NCI-H82 treated with DMSO at 0.1 percent for 48 hours (cell line): ENCODE results near the gene PPP1R7.
A peak's percentile ranks its signal among the peaks of the same experiment; 100 is the strongest.

Source experiments
- DNase-seq: peaks from one replicate; lab custom pipeline; 2025; ENCODE audit not compliant: unreplicated experiment; lab: John Stamatoyannopoulos, UW

Gene PPP1R7

GRCh38 chr2:241139531-241140444 is 10.5 kb upstream of the PPP1R7 start:
- DNase-seq: no peak

GRCh38 chr2:241140445-241140840 is 9.8 kb upstream of the PPP1R7 start:
- no peak for DNase-seq

- no peak for DNase-seq
These were observed 9.0 kb upstream of the PPP1R7 start for GRCh38 chr2:241141214-241141770.

GRCh38 chr2:241142063-241142462 is 8.2 kb upstream of the PPP1R7 start:
- DNase-seq: no peak

GRCh38 chr2:241142593-241142992 is 7.7 kb upstream of the PPP1R7 start:
- no peak for DNase-seq

- no peak for DNase-seq
These were observed 4.0 kb upstream of the PPP1R7 start for GRCh38 chr2:241146286-241146685.

GRCh38 chr2:241147336-241147735 is 2.9 kb upstream of the PPP1R7 start:
- DNase-seq: no peak

GRCh38 chr2:241148239-241148638 is 2.0 kb upstream of the PPP1R7 start:
- DNase-seq: no peak

- DNase-seq: peak; percentile 89
These were observed 1.2 kb upstream of the PPP1R7 start, which contains the start of gene PASK for GRCh38 chr2:241148891-241149674. Gene PASK (minus strand): TSS chr2:241149472. CDS start chr2:241143032, 6,440 bp downstream.

- no peak for DNase-seq
These were observed 667 bp upstream of the PPP1R7 start for GRCh38 chr2:241149675-241149924.

GRCh38 chr2:241150660-241151530 is 628 bp downstream of the PPP1R7 start:
- no peak for DNase-seq

- DNase-seq: no peak
These were observed 1.8 kb downstream of the PPP1R7 start for GRCh38 chr2:241151934-241152660.

GRCh38 chr2:241153616-241154015 is 3.3 kb downstream of the PPP1R7 start:
- DNase-seq: no peak

GRCh38 chr2:241154915-241155314 is 4.6 kb downstream of the PPP1R7 start:
- no peak for DNase-seq

- DNase-seq: no peak
These were observed 5.7 kb downstream of the PPP1R7 start for GRCh38 chr2:241155936-241156335.

- no peak for DNase-seq
These were observed 6.7 kb downstream of the PPP1R7 start for GRCh38 chr2:241156971-241157441.

GRCh38 chr2:241157841-241158545 is 7.7 kb downstream of the PPP1R7 start:
- DNase-seq: no peak

- DNase-seq: no peak
These were observed 8.3 kb downstream of the PPP1R7 start for GRCh38 chr2:241158546-241158900.

- no peak for DNase-seq
These were observed 8.8 kb downstream of the PPP1R7 start for GRCh38 chr2:241159116-241159515.

- no peak for DNase-seq
These were observed 10.1 kb downstream of the PPP1R7 start for GRCh38 chr2:241160318-241160717.
